Suprapubic skin (tissue), 3 donors: Measurements from ENCODE around the gene GALNT2.

ENCODE experiments used
- EP300 ChIP-seq: sonication (generic); formaldehyde crosslinking; IDR thresholded peaks from one replicate; pipeline ENCODE4 v1.6.1; 2017; ENCODE audit warnings: antibody characterized with exemption
- POLR2A ChIP-seq, 2 donors: fragments of 450-650 bp; IDR thresholded peaks; one replicate each; pipeline ENCODE4 v1.6.1; 2017; ENCODE audit warnings: antibody characterized with exemption in 2 of 2, mild to moderate bottlenecking in 2 of 2, moderate library complexity in 2 of 2
- TF ChIP-seq, protein P1 (sequence below), 2 donors: fragments of 200-600 bp in 1 of 2; fragments of 450-650 bp in 1 of 2; sonication (generic) in 1 of 2; IDR thresholded peaks; one replicate each; pipeline ENCODE4 v1.5.1; 2016 to 2019; ENCODE audit warnings: antibody characterized with exemption in 2 of 2, mild to moderate bottlenecking in 1 of 2, moderate library complexity in 1 of 2

DNA sequence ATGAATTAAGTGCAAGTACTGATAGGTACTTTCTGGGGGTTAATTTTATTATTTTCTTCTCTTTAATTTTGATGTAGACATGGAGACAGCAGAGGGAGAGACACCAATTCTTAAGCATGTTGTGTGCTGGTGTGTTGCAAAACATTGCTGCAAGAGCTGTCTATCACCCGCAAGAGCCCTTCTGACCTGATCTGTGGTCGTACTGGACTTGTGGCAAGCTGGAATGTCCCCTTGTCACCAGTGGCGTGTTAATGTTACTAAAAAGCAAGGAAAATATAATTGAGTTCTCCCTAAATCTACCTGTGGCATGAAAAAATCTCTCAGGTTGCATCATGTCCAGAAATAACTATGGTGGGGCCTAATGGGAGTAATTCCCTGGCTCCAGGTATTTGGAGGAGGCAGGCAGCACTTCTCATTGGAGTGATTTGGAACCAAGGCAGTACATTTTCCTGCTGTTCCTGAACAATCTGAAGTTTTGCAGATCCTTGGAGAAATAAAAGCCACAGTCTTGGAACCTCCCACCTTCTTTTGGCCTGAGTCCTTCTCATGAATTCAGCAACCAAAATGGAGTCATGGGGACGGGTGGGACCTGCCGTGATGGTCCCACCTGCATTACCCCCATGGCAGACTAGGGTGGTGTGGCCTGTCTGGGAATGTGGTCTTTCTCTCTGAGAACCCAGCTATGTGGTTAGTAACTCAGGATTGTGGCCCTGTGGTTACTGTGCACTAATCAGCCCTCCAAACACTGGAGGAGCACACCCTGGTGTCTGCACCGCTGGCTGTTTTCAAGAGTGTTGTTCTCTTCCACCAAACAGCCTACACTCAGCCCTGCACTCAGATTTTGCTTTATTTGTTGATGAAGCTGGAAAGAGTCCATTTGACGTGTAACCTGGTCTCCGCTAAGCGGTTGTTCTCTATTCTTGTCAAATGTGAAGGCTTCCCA lies 57.4 kb downstream of the GALNT2 start:
- TF ChIP-seq, protein P1, sequence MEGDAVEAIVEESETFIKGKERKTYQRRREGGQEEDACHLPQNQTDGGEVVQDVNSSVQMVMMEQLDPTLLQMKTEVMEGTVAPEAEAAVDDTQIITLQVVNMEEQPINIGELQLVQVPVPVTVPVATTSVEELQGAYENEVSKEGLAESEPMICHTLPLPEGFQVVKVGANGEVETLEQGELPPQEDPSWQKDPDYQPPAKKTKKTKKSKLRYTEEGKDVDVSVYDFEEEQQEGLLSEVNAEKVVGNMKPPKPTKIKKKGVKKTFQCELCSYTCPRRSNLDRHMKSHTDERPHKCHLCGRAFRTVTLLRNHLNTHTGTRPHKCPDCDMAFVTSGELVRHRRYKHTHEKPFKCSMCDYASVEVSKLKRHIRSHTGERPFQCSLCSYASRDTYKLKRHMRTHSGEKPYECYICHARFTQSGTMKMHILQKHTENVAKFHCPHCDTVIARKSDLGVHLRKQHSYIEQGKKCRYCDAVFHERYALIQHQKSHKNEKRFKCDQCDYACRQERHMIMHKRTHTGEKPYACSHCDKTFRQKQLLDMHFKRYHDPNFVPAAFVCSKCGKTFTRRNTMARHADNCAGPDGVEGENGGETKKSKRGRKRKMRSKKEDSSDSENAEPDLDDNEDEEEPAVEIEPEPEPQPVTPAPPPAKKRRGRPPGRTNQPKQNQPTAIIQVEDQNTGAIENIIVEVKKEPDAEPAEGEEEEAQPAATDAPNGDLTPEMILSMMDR (IDR thresholded peaks at IDR 0.05): no peak
- TF ChIP-seq EP300 (no peak), POLR2A (IDR thresholded peaks at IDR 0.05) (no peak)
